ENCODE results near the gene EPSTI1.

DNA sequence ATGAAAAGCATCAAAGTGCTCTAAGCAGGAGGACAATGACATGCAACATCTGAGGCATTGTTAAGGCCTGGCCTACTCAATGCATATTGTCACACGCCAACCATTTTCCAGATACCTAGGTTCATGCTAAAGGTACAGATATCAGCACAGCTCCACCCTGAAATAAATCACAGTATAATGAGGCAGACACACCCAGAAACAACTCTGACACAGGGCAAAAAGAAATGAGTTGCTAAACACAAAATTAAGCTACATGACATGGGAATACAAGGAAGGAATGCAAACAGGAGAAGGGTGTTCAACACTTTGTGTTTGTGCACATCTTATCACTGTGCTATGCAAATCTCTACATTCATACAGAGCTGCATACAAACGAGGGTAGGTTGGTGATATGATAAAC lies 86.5 kb downstream of the EPSTI1 start:
- TF ChIP-seq POLR2AphosphoS5 (IDR thresholded peaks at IDR 0.05), result no peak
- no peak for TF ChIP-seq EP300 (conservative IDR thresholded peaks at IDR 0.05; ENCODE audit: poor library complexity, severe bottlenecking)
- TF ChIP-seq, protein P1, sequence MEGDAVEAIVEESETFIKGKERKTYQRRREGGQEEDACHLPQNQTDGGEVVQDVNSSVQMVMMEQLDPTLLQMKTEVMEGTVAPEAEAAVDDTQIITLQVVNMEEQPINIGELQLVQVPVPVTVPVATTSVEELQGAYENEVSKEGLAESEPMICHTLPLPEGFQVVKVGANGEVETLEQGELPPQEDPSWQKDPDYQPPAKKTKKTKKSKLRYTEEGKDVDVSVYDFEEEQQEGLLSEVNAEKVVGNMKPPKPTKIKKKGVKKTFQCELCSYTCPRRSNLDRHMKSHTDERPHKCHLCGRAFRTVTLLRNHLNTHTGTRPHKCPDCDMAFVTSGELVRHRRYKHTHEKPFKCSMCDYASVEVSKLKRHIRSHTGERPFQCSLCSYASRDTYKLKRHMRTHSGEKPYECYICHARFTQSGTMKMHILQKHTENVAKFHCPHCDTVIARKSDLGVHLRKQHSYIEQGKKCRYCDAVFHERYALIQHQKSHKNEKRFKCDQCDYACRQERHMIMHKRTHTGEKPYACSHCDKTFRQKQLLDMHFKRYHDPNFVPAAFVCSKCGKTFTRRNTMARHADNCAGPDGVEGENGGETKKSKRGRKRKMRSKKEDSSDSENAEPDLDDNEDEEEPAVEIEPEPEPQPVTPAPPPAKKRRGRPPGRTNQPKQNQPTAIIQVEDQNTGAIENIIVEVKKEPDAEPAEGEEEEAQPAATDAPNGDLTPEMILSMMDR (IDR thresholded peaks at IDR 0.05; ENCODE audit: poor library complexity, severe bottlenecking), result no peak
- TF ChIP-seq MXI1 (conservative IDR thresholded peaks at IDR 0.05; ENCODE audit: poor library complexity, severe bottlenecking), result no peak
- TF ChIP-seq TAF1 (IDR thresholded peaks at IDR 0.05; ENCODE audit: low read depth), result no peak
- TF ChIP-seq EZH2 (IDR thresholded peaks at IDR 0.05; ENCODE audit: borderline replicate concordance, insufficient read depth, low read length, poor library complexity, severe bottlenecking), result no peak
- TF ChIP-seq, protein P2, sequence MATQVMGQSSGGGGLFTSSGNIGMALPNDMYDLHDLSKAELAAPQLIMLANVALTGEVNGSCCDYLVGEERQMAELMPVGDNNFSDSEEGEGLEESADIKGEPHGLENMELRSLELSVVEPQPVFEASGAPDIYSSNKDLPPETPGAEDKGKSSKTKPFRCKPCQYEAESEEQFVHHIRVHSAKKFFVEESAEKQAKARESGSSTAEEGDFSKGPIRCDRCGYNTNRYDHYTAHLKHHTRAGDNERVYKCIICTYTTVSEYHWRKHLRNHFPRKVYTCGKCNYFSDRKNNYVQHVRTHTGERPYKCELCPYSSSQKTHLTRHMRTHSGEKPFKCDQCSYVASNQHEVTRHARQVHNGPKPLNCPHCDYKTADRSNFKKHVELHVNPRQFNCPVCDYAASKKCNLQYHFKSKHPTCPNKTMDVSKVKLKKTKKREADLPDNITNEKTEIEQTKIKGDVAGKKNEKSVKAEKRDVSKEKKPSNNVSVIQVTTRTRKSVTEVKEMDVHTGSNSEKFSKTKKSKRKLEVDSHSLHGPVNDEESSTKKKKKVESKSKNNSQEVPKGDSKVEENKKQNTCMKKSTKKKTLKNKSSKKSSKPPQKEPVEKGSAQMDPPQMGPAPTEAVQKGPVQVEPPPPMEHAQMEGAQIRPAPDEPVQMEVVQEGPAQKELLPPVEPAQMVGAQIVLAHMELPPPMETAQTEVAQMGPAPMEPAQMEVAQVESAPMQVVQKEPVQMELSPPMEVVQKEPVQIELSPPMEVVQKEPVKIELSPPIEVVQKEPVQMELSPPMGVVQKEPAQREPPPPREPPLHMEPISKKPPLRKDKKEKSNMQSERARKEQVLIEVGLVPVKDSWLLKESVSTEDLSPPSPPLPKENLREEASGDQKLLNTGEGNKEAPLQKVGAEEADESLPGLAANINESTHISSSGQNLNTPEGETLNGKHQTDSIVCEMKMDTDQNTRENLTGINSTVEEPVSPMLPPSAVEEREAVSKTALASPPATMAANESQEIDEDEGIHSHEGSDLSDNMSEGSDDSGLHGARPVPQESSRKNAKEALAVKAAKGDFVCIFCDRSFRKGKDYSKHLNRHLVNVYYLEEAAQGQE (IDR thresholded peaks at IDR 0.05; ENCODE audit: borderline replicate concordance), result no peak
- TF ChIP-seq RAD21 (conservative IDR thresholded peaks at IDR 0.05), result no peak
- TF ChIP-seq SMC3 (conservative IDR thresholded peaks at IDR 0.05; ENCODE audit: poor library complexity), result no peak
